Psoas muscle (tissue), 8 donors: ENCODE results near the gene ZNF618. TPM values are rescaled to one million over a fixed set of nuclear protein-coding genes. Genes with fewer than 3 reads are reported as not detected.
A peak's percentile ranks its signal among the peaks of the same experiment; 100 is the strongest.

ENCODE experiments used
- ATAC-seq, 4 donors: fragments of 200-7000 bp; cut with Tn5 transposase; one replicate each; pipeline ENCODE4 v1.9.1; 2020; ENCODE audit warnings: moderate library complexity in 3 of 4, mild to moderate bottlenecking in 2 of 4
- DNase-seq, 2 donors: peaks; one replicate each; pipeline ENCODE4 v3.0.0-alpha.2; 2020
- H3K27ac ChIP-seq: fragments of 200-600 bp; one replicate; pipeline ENCODE4 v1.8.0; 2022
- H3K27me3 ChIP-seq, 3 donors: fragments of 200-600 bp in 1 of 3; one replicate each; pipeline versions ENCODE4 v1.6.1 to v1.8.0; 2013 to 2022; ENCODE audit warnings: low read length in 2 of 3, mild to moderate bottlenecking in 2 of 3, moderate library complexity in 1 of 3; ENCODE audit not compliant: insufficient read depth in 3 of 3
- H3K36me3 ChIP-seq, 2 donors: fragments of 200-600 bp in 1 of 2; one replicate each; pipeline versions ENCODE4 v1.6.1 to v1.8.0; 2013 to 2022; ENCODE audit warnings: low read depth in 1 of 2, mild to moderate bottlenecking in 1 of 2, moderate library complexity in 1 of 2; ENCODE audit not compliant: insufficient read depth in 1 of 2
- H3K4me1 ChIP-seq: fragments of 200-600 bp; one replicate; pipeline ENCODE4 v1.8.0; 2022
- H3K4me3 ChIP-seq: fragments of 200-600 bp; one replicate; pipeline ENCODE4 v1.8.0; 2022; ENCODE audit warnings: mild to moderate bottlenecking
- H3K9me3 ChIP-seq: fragments of 200-600 bp; one replicate; pipeline ENCODE4 v1.8.0; 2022
- WGBS, 3 donors: extraction: QIAGEN DNeasy Blood & Tissue Kit; methylation state at CpG; one replicate each; pipeline versions ENCODE4 v1.1.6 to v1.1.7; 2013; 5-methylcytosine and 5-hydroxymethylcytosine counted together
- intact Hi-C, 2 donors: fragments of 100-400 bp; cut with DNase I; formaldehyde crosslinking; loops; one replicate each; pipeline versions ENCODE4 v1.11.0 to v1.14.2; 2022
- polyA plus RNA-seq, 3 donors: library from polyadenylated mRNA; stranded (reverse); fragments of 200-250 nt; gene quantifications; one replicate each; pipeline ENCODE4 v1.2.3, GENCODE V29; 2013
- total RNA-seq, 4 donors: library from RNA; stranded (reverse); fragmentation: NEBNext Ultra II Directional in 2 of 4; extraction: Animal tissue kit (Norgen Biotek cat#: 25700) in 2 of 4; gene quantifications; one replicate each; pipeline versions ENCODE4 v1.2.1 to v1.2.4, GENCODE V29; 2021 to 2023
- TF ChIP-seq, protein P1 (sequence below): fragments of 200-600 bp; IDR thresholded peaks from one replicate; pipeline ENCODE4 v1.8.0; 2022; ENCODE audit warnings: antibody characterized with exemption
- donor health status: healthy with polysubstance abuse.
- donor health status: DM: no; HTN: no; CAD: no; lungs with moderate emphysema.
- donor health status: Bipolar disorder and iron deficiency.
- donor health status: healthy.
- donor health status: DM: yes; HTN: yes; CAD: no.
- donor health status: DM: no; HTN: no; CAD: no.
- donor health status: DM: no; HTN: no; CAD: no.
- donor health status: DM: yes; HTN: yes; CAD: no.

The ZNF618 gene
- total and polyA plus RNA-seq, 7 donors: 0.31 to 2.7 (median 1.2) TPM

DNA sequence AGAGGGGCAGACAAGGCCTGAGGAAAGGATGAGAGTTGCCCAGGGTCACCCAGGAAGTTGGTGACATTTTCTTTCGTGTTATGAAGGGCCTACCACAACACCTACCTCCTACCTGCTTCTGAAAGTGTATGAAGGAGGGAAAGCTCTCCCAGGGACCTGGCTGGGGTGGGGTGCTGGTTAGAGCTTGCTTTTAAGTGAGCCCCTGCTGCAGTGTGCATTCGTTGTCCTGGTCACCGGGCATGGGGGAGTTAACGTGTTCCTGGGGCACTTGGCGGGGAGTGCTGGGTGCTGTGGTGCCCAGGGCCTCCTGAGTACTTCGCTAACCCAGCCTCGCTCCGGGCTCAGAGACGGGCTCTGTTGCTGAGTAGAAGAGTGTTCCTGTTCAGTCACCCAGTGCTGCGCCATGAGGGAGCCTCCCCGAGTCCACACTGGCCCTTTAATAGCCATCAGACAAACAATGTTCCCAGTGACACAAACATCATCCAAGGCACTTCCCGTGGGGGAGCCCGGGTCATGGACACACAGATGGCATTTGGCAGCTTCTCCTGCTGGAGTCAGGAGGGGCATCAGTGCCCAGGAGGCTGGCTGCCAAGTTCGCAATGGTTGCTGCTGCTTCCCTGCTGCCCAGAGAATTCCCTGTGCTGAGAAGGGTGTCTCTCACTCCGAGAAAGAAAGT lies 116.3 kb downstream of the ZNF618 start:
- DNase-seq: peak; percentile 66 to 88
- ATAC-seq: peak; percentile 59 to 84 (median 76)
- Histone ChIP-seq H3K36me3 (no peaks in the 10 kb centered on the region), H3K9me3 (no peaks in the 10 kb centered on the region), H3K27ac (peak overlapping the region; percentile 60), H3K4me3 (peak overlapping the region; percentile 51), H3K27me3 (no peaks in the 10 kb centered on the region), H3K4me1 (peaks cover 48% of the 10 kb centered on the region)
- TF ChIP-seq, protein P1, sequence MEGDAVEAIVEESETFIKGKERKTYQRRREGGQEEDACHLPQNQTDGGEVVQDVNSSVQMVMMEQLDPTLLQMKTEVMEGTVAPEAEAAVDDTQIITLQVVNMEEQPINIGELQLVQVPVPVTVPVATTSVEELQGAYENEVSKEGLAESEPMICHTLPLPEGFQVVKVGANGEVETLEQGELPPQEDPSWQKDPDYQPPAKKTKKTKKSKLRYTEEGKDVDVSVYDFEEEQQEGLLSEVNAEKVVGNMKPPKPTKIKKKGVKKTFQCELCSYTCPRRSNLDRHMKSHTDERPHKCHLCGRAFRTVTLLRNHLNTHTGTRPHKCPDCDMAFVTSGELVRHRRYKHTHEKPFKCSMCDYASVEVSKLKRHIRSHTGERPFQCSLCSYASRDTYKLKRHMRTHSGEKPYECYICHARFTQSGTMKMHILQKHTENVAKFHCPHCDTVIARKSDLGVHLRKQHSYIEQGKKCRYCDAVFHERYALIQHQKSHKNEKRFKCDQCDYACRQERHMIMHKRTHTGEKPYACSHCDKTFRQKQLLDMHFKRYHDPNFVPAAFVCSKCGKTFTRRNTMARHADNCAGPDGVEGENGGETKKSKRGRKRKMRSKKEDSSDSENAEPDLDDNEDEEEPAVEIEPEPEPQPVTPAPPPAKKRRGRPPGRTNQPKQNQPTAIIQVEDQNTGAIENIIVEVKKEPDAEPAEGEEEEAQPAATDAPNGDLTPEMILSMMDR: no peak
- WGBS, 3 donors: 29 to 45% (median 31%) methylated on average over 15 of the region's 15 CpGs
- intact Hi-C loops: no loop called here

DNA sequence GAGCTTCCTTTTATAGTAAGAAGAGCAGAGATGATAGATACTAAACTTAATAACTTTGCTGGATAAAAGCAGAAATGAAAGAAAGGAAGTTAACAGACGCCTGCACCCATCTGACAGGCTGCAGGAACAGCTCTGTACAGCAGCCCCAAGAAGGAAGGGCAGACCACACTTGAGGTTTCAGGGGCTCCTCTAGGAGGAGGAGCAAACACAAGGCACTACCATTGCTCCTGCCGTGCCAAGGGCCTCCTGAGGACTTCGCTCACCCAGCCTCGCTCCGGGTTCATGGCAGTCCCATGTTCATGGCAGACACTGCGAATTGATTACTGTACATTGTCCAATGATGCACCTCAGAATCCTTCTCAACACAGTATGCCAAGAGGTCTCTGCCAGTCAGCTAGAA lies 116.9 kb downstream of the ZNF618 start:
- Histone ChIP-seq H3K36me3 (no peaks in the 10 kb centered on the region), H3K27ac (peak overlapping the region; percentile 60), H3K4me1 (peaks cover 48% of the 10 kb centered on the region), H3K9me3 (no peaks in the 10 kb centered on the region), H3K4me3 (peak overlapping the region; percentile 51), H3K27me3 (no peaks in the 10 kb centered on the region)
- ATAC-seq (peak in 1 of 4 donors; percentile 17), DNase-seq (no peak)
- TF ChIP-seq, protein P1: no peak
- WGBS, 3 donors: 65 to 73% (median 67%) methylated on average over 6 of the region's 6 CpGs
- intact Hi-C loops: no loop called here

DNA sequence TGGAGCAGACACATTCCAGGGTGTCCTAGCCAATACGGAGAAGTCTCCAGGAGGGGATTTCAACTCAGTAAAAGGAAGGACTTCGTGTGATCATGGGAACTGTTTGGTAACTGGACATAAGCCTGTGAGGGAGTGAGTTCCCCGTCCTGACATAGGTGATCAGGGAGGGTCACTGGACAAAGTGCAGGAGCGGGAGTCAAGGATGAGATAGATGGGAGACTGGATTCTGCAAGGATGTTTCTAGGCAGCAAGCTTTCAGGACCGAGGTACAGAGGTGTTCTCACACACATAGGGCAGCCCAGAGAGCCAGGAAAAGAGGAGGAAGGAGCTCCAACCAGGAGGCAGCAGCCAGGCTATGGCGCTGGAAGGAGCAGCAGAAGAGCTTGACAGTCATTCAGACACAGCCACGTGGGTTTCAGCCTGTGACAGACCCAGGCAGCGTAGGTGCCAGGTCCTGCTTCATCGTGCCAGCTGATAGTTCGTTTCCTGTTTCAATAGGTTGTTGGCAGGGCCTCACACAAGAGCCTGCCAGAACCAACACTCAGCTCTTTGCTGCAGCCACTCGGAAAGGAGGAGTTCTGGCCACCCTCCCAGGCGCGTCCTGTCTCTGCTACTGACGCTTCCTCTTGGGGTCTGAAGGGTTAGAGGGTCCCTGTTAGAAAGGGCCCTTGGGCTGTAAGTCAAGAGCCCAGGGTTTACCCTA lies 117.9 kb downstream of the ZNF618 start:
- peak; percentile 83 to 93 for DNase-seq
- ATAC-seq: peak; percentile 88 to 92 (median 88)
- no peaks in the 10 kb centered on the region for H3K36me3 ChIP-seq
- 12 to 16% (median 13%) methylated on average over 14 of the region's 14 CpGs for WGBS, 3 donors
- intact Hi-C loops: no loop called here
- peak overlapping the region; percentile 26 for H3K4me3 ChIP-seq
- TF ChIP-seq, protein P1: no peak
- H3K27ac ChIP-seq: peak overlapping the region; percentile 73
- no peaks in the 10 kb centered on the region for H3K27me3 ChIP-seq
- H3K9me3 ChIP-seq: no peaks in the 10 kb centered on the region
- H3K4me1 ChIP-seq: peaks cover 46% of the 10 kb centered on the region

DNA sequence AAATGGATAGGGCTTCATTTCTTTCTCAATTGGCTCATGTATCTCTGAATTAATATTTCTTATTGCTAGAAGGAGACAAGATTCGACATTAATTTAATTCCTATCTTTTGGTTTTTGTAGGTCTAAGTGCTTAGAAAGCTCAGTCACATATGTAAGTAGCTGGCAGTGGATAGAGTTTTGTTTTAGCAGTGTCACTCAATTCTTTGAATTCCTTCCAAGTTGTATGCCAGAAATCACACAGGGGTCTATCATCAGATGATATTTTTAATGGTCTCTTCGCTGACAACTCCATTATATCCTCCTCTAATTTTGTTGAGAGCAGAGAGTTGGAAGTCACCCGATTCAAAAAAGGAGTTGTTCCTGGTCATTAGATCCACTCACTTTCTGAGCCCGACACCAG lies 119.3 kb downstream of the ZNF618 start:
- intact Hi-C loops: no loop called here
- no peak for DNase-seq
- 67 to 80% (median 78%) methylated on average over 4 of the region's 4 CpGs for WGBS, 3 donors
- H3K27ac ChIP-seq: no peak overlapping the region
- ATAC-seq: no peak
- TF ChIP-seq, protein P1: no peak
- no peaks in the 10 kb centered on the region for H3K36me3 ChIP-seq
- H3K4me1 ChIP-seq: peaks cover 35% of the 10 kb centered on the region
- no peaks in the 10 kb centered on the region for H3K27me3 ChIP-seq
- no peak overlapping the region for H3K4me3 ChIP-seq
- no peaks in the 10 kb centered on the region for H3K9me3 ChIP-seq
